GM19372 (cell line): ENCODE results near the gene DUSP23.

Experiments
- ATAC-seq: cut with Tn5 transposase; IDR thresholded peaks from one replicate; pipeline ENCODE4 v1.9.1; 2021; ENCODE audit warnings: mild to moderate bottlenecking, low read depth, moderate library complexity; ENCODE audit not compliant: unreplicated experiment

Gene DUSP23

DNA sequence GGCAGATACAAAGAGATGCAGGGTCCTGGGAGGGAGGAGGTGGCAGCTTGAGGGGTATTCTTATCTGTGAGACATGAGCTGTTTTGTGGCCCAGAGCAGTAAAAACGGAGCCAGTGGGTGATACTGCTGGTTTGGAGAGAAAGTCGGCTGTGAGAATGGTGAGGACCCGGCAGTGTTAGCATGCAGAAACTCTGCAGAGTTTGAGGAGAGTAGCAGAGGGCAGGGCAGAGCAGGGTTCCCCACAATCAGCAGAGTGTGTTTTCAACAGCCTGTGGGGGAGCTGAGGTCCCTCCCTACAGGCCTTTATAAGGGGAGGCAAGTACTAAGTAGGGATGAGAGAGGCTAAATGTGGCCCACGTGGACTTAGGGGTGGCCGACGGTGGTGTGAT lies 46.3 kb downstream of the DUSP23 start:
- no peak for ATAC-seq

DNA sequence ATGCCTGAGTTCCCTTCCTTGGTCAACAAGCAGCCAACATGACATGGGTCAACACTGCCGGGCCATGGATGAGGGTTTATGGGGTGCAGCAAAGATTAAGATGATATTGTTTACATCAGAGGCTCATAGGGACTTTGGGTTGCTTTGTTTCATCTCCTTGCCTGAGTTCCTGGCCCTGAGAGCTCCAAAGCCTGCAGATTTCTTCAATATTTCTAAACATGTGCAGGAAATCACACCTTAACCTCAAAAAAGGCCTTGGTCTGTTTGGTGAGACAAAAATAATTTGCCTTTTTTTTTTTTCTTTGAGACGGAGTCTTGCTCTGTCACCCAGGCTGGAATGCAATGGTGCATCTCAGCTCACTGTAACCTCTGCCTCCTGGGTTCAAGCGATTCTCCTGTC lies 46.8 kb downstream of the DUSP23 start:
- no peak for ATAC-seq

DNA sequence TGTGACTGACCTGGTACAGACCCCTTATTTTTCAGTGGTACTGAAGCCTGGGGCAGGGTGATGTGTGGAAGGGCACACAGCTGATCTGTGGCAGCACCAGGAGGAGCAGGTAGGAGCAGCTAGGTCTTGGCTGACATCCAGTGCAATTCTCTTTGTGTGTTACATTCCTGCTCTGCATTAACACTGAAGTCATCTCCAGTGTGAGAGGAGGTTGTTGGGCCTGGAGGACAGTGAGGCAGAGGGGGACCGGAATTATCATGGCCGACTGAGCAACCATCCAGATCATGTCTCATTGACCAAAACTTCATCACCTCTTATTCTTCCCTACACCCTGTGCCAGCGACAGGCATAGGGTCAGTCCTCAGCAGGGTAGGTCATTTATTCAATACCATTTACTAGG lies 47.4 kb downstream of the DUSP23 start:
- no peak for ATAC-seq

DNA sequence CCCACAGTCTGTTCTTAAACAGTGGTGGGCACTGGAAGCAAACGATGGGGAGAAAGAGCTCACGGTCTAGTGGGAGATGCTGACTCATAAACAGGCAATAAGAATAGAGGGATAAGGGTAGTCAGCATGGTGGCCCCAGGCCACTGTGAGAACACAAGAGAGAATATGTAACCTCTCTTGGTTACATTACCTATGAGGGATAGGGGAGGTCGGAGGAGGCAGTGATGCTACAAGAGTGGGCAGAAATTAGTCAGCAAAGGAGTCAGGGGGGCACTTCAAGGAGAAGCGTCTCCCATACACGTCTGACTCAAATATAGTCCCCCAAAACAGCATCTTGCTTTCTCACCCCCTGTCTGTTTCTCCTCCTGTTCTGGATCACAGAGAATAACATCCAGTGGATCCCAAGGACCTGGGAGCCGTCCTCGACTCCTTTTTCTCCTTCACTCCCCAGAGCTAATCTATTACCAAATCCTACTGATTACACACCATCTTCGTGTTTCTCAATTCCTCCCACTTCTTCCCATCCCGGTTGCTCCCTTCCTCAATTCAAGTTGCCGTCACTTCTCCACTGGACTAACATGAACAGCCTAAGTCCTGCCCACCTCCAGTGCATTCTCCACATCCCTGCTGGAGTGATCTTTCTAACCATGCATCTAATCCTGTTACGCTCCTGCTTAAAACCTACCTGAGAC lies 48.0 kb downstream of the DUSP23 start:
- no peak for ATAC-seq

DNA sequence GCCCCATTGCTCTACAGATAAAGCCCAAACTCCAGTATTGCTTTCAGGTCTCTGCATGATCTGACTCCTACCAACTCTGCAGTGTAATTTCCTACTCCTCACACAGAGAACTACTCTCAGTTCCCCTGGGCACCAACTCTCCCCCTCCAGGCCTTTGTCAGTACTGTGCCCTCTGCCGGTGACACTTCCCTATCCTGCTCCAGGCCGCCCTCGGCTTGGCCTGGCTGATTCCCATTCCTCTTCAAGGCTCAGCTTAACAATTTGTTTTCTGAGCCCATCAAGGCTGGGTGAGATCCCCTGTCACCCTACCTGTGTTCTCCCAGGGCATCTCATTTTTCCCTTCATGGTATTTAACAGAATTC lies 48.5 kb downstream of the DUSP23 start:
- no peak for ATAC-seq

DNA sequence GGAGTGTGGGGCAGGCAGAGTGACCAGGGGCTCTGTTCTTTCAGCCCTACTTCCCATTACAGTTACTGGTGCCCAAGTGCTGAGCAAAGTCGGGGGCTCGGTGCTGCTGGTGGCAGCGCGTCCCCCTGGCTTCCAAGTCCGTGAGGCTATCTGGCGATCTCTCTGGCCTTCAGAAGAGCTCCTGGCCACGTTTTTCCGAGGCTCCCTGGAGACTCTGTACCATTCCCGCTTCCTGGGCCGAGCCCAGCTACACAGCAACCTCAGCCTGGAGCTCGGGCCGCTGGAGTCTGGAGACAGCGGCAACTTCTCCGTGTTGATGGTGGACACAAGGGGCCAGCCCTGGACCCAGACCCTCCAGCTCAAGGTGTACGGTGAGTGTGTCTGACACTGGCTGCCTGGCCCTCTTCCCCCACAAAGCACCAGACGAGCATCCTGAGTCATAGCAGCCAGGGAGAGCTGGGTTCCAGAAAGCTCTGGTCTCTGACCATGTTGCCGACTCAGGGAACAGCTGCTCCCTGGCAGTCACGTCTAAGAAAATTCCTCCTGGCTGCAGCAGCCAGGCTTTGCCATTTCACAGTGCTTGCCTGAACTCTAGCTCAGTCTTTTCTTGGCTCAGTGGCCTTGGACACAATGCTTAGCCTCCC lies 49.2 kb downstream of the DUSP23 start:
- ATAC-seq, result no peak

DNA sequence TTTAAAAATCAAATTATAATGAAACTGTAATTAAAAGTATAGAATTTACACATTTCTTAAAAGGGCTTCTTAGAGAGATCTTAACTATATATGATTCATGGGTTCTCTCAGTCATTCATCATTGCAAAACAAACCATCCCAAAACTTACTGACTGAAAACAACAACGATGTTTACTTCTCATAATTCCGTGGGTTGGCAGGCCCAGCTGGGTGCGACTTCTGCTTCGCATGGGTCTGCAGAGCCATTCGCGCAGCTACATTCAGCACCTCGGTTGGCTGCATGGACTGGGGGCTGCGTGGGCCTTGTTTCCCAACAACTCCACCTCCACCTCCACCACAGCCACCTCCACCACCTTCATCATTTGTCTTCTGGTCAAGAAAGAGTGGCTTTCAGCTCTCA lies 50.0 kb downstream of the DUSP23 start:
- no peak for ATAC-seq

DNA sequence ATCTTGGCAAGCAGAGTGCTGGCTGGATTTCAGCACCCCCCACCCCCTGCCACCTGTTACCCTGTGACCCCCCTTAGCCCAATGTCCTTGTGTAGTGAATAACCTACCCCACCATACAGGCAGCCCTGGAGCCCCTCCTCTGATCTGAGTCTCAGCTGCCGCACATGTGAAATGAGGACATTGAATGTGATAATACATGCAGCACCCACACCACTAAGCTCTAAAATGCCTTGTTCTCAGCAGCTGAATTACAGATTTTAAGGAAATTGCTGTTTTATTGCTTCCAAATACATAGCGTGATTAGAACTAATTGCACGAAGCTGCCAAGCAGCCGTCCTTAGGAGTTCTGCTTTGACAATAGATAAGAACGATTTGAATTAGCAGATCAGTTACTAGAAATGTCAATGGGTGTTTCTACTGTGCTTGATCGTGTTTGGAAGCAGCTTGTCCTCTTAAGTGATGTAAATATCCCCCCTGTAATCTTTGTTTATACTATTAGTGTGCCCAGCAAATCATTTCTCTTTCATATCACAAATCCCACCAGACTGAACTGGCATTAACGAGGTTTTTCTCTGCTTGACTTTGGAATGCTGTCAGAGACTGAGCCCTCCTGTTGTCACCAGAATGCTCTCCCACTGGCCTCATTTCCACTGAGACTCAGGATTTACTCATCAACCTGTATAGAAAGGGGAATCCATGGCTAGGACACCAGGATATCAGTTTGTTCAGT lies 50.8 kb downstream of the DUSP23 start:
- no peak for ATAC-seq
